Activated T-cell treated with anti-CD3 and anti-CD28 coated beads, Interleukin-2, amount 50 U/mL, for 4 hours (primary cell): ENCODE measurements around the gene KHK. TPM values are rescaled to one million over a fixed set of nuclear protein-coding genes. Genes with fewer than 3 reads are reported as not detected.

Source experiments
- ATAC-seq, 2 donors: fragments of 200-7000 bp; cut with Tn5 transposase; one replicate each; pipeline ENCODE4 v1.10.0; 2021
- DNase-seq: peaks from one replicate; pipeline ENCODE4 v3.0.0-alpha.2; 2020
- H3K27me3 Mint-ChIP-seq: one replicate; pipeline ENCODE4 v1.8.0; 2021; ENCODE audit warnings: low read depth, mixed read lengths
- H3K36me3 Mint-ChIP-seq: one replicate; pipeline ENCODE4 v1.8.0; 2022; ENCODE audit warnings: mixed read lengths; ENCODE audit not compliant: insufficient read depth
- H3K4me1 Mint-ChIP-seq: one replicate; pipeline ENCODE4 v1.8.0; 2021; ENCODE audit warnings: low read depth, mixed read lengths
- H3K4me3 Mint-ChIP-seq: one replicate; pipeline ENCODE4 v1.8.0; 2021; ENCODE audit warnings: mild to moderate bottlenecking, moderate library complexity, mixed read lengths
- H3K9me3 Mint-ChIP-seq: one replicate; pipeline ENCODE4 v1.8.0; 2021; ENCODE audit warnings: mixed read lengths
- total RNA-seq, 3 donors: library from RNA; stranded (reverse); gene quantifications; one replicate each; pipeline ENCODE4 v1.2.1, GENCODE V29; 2021

Gene KHK
- total RNA-seq, 3 donors from 2014 or later: 5.2 to 10.7 (median 5.5) TPM

DNA sequence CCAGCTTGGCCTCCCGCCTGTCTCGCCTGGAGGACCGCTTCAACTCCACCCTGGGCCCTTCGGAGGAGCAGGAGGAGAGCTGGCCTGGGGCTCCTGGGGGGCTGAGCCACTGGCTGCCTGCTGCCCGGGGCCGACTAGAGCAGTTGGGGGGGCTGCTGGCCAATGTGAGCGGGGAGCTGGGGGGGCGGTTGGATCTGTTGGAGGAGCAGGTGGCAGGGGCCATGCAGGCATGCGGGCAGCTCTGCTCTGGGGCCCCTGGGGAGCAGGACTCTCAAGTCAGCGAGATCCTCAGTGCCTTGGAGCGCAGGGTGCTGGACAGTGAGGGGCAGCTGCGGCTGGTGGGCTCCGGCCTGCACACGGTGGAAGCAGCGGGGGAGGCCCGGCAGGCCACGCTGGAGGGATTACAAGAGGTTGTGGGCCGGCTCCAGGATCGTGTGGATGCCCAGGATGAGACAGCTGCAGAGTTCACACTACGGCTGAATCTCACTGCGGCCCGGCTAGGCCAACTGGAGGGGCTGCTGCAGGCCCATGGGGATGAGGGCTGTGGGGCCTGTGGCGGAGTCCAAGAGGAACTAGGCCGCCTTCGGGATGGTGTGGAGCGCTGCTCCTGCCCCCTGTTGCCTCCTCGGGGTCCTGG lies 3.7 kb upstream of the KHK start:
- DNase-seq (no peak), ATAC-seq (no peak)
- H3K27me3 Mint-ChIP-seq: no peaks in the 10 kb centered on the region
- no peak overlapping the region for H3K4me3 Mint-ChIP-seq
- no peaks in the 10 kb centered on the region for H3K36me3 Mint-ChIP-seq
- peaks cover 27% of the 10 kb centered on the region for H3K4me1 Mint-ChIP-seq
- H3K9me3 Mint-ChIP-seq: no peaks in the 10 kb centered on the region

DNA sequence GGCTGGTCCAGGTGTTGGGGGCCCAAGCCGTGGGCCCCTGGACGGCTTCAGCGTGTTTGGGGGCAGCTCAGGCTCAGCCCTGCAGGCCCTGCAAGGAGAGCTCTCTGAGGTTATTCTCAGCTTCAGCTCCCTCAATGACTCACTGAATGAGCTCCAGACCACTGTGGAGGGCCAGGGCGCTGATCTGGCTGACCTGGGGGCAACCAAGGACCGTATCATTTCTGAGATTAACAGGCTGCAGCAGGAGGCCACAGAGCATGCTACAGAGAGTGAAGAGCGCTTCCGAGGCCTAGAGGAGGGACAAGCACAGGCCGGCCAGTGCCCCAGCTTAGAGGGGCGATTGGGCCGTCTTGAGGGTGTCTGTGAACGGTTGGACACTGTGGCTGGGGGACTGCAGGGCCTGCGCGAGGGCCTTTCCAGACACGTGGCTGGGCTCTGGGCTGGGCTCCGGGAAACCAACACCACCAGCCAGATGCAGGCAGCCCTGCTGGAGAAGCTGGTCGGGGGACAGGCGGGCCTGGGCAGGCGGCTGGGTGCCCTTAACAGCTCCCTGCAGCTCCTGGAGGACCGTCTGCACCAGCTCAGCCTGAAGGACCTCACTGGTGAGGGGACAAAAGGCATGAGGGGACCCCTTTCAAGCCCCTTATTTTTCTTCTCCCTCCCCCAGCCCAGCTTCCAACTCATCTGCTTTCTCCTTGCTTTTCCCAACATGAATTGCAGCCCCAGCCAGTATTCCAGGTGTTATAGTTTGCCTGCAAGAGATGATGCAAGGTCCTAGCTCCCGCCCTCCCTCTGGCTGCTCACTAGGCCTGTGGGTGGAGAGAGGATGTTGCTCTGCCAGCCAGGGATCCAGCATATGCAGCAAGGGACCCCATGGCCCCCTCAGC lies 2.9 kb upstream of the KHK start:
- Mint-ChIP-seq H3K36me3 (no peaks in the 10 kb centered on the region), H3K4me3 (no peak overlapping the region), H3K27me3 (no peaks in the 10 kb centered on the region), H3K4me1 (peaks cover 27% of the 10 kb centered on the region), H3K9me3 (no peaks in the 10 kb centered on the region)
- DNase-seq (no peak), ATAC-seq (no peak)

DNA sequence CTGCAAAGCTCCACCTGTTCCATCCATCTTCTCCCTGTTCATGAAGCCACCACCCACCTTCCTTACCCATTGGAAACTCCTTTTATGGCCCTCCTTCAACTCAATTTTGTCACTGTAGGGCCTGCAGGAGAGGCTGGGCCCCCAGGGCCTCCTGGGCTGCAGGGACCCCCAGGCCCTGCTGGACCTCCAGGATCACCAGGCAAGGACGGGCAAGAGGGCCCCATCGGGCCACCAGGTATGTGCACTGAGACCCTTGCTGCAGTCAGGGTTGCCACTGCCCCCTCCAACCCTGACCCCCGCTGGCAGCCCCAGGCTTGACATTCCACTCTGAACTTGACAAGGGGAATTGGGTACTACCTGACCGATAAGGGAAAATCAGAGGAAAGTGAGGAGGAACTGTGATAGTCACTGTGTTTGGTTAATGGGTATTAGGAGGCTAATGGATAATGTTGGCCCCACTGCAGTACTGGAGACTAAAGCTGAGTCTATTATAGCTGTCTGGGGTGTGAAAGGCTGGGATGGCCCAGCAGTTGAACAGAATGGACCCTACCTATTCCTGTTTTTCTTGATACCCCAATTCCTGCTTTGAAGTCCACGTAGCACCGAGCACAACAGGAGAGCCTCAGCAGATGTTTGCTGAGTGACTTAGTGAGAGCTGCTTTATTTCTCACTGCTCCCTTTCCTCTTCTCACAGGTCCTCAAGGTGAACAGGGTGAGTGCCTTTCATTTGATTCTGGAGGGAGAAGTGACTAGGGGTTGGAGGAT lies 2.1 kb upstream of the KHK start:
- H3K36me3 Mint-ChIP-seq: no peaks in the 10 kb centered on the region
- no peak overlapping the region for H3K4me3 Mint-ChIP-seq
- H3K9me3 Mint-ChIP-seq: no peaks in the 10 kb centered on the region
- ATAC-seq: no peak
- DNase-seq: no peak
- peaks cover 27% of the 10 kb centered on the region for H3K4me1 Mint-ChIP-seq
- no peaks in the 10 kb centered on the region for H3K27me3 Mint-ChIP-seq

DNA sequence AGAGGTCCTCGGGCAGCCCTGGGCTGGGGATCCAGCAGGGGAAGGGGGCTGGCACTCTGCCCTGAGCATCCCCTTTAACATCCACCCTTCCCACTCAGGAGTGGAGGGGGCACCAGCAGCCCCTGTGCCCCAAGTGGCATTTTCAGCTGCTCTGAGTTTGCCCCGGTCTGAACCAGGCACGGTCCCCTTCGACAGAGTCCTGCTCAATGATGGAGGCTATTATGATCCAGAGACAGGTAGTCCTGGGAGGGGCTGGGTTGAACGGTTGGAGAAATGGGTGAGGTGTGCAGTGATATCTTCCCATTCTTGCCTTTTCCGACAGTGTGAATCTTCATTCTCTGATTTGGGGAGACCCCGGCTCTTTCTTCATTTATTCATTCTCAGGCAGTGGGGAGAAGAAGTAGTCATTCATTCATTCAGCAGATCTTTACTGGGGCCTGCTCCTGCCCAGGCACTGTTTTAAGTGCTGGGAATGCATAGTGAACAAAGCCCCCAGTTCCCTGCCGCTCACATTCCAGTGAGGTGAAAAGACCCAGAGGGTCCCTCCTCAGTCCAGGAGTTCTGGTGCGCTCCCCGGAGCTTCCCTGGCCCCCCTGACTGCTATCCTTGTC lies 1.4 kb upstream of the KHK start:
- peak overlapping the region; percentile 82 for H3K4me3 Mint-ChIP-seq
- no peaks in the 10 kb centered on the region for H3K27me3 Mint-ChIP-seq
- H3K4me1 Mint-ChIP-seq: peaks cover 24% of the 10 kb centered on the region
- no peak for DNase-seq
- ATAC-seq: no peak
- H3K36me3 Mint-ChIP-seq: no peaks in the 10 kb centered on the region
- H3K9me3 Mint-ChIP-seq: no peaks in the 10 kb centered on the region

GRCh38 chr2:27085673-27086089 lies 891 bp upstream of the KHK start:
- Mint-ChIP-seq H3K9me3 (no peaks in the 10 kb centered on the region), H3K27me3 (no peaks in the 10 kb centered on the region), H3K4me3 (peak overlapping the region; percentile 82), H3K36me3 (no peaks in the 10 kb centered on the region), H3K4me1 (peaks cover 21% of the 10 kb centered on the region)
- DNase-seq: peak; percentile 25
- ATAC-seq: peak; percentile 0 to 1

GRCh38 chr2:27086090-27086723 lies 365 bp upstream of the KHK start:
- Mint-ChIP-seq H3K9me3 (no peaks in the 10 kb centered on the region), H3K27me3 (no peaks in the 10 kb centered on the region), H3K4me3 (peak overlapping the region; percentile 82), H3K36me3 (no peaks in the 10 kb centered on the region), H3K4me1 (peaks cover 16% of the 10 kb centered on the region)
- ATAC-seq: peak; percentile 95 to 96
- DNase-seq: peak; percentile 98

DNA sequence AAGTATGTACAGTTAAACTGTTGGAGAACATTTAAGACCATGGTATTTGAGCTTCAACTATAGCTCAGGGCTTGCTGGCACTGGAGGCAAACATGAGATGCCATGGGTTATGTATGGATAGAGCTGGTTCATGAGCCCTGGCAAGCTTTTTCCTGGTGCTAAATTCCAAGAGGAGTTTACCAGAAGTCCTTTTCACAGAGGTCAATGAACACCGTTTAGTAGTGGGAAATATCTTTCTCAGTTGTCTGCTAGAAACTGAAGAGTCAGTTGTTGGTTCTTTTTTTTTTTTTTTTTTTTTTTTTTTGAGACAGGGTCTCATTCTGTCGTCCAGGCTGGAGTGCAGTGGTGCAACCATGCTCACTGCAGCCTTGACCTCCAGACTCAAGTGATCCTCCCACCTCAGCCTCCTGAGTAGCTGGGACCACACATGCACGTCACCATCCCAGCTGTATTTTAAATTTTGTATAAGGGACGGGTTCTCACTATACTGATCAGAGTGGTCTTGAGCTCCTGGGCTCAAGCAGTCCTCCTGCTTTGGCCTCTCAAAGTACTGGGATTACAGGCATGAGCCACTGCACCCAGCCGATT lies 1.3 kb downstream of the KHK start:
- H3K36me3 Mint-ChIP-seq: no peaks in the 10 kb centered on the region
- peaks cover 10% of the 10 kb centered on the region for H3K4me1 Mint-ChIP-seq
- no peaks in the 10 kb centered on the region for H3K9me3 Mint-ChIP-seq
- no peaks in the 10 kb centered on the region for H3K27me3 Mint-ChIP-seq
- ATAC-seq: no peak
- no peak for DNase-seq
- H3K4me3 Mint-ChIP-seq: peak overlapping the region; percentile 29

- ATAC-seq: no peak
- H3K9me3 Mint-ChIP-seq: no peaks in the 10 kb centered on the region
- H3K4me3 Mint-ChIP-seq: no peak overlapping the region
- no peaks in the 10 kb centered on the region for H3K27me3 Mint-ChIP-seq
- peaks cover 10% of the 10 kb centered on the region for H3K4me1 Mint-ChIP-seq
- H3K36me3 Mint-ChIP-seq: no peaks in the 10 kb centered on the region
- no peak for DNase-seq
Measured at GRCh38 chr2:27088634-27089033, 2.1 kb downstream of the KHK start.

DNA sequence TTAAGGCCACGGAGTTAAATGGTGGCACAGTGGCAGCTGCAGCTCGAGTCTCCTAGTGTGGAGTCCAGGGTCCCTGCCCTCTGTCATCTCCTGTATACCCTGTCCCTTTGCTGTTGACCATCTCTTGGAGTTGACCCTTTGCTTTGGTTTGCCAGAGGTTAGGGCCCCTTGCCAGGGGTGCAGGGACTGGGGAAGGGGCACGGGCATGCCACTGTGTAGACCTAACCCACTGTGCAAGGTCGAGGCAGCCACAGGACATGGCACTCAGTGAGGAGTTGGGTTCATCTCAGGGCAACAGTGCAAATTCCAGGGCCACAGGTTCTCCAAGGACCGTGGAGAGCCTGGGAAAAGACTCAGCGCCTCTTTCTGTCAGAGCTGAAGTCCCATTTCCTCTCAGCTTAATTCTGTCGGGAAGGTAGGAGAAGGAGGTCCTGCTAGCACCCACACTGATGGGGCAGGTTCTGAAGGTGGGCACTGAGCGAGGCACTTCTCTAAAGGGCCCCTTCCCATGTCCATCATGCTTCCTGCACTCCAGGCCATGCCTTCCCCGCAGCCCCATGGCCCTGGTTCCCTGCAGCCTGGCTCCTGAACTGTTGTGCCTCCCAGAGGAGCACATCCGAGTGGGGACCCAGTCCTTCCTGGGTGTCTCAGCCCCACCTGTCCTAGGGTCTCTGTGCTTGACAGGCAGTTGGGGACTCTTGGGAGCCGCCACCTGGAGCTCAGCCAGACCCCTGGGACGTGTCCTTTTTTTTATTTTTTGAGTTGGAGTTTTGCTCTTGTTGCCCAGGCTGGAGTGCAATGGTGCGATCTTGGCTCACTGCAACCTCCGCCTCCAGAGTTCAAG lies 2.8 kb downstream of the KHK start:
- DNase-seq: no peak
- Mint-ChIP-seq H3K4me1 (peaks cover 10% of the 10 kb centered on the region), H3K36me3 (no peaks in the 10 kb centered on the region), H3K9me3 (no peaks in the 10 kb centered on the region), H3K27me3 (no peaks in the 10 kb centered on the region), H3K4me3 (no peak overlapping the region)
- ATAC-seq: no peak

DNA sequence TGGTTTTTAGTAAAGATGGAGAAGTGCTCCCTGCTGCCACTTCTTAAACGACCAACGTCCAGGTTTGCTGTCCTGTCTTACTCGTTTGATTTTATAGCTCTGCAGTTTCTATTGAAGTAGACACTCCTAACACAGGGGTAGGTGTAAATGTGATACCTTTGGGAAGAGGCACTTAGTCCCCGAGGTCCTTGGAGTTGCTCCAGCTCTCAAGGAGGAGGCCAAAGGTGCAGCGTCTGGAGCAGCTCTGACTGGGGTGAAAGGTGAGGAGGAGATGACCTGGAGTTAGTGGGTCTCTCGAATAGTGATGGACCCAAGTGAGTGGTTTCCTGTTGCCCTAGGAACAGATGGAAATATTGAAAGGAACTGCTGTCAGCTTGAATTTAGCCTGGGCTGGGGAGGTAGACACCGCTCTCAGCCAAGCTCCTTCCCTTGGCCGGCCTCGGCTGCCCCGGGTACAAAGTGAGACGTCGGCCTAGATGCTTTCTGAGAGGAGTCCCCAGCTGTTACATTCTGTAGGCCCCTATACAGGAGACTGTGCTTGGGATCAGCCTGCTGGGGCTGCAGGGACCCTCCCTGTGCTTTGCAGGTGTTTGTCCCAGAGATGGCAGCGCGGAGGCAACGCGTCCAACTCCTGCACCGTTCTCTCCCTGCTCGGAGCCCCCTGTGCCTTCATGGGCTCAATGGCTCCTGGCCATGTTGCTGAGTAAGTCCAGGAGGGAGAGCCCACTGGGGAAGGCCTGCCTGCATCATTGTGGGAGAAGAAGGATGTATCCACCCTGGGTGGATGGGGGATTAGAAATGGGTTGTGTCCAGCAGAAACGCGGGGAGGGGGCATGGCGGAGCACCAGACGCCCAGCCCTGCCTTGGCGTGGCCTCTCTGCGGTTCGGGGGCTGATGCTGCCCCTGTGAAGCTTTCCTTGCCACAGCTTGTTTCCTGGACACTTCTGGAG lies 5.4 kb downstream of the KHK start:
- H3K36me3 Mint-ChIP-seq: no peaks in the 10 kb centered on the region
- no peaks in the 10 kb centered on the region for H3K27me3 Mint-ChIP-seq
- no peak overlapping the region for H3K4me3 Mint-ChIP-seq
- peaks cover 13% of the 10 kb centered on the region for H3K4me1 Mint-ChIP-seq
- no peaks in the 10 kb centered on the region for H3K9me3 Mint-ChIP-seq
- ATAC-seq (no peak), DNase-seq (no peak)

GRCh38 chr2:27092696-27093429 lies 6.3 kb downstream of the KHK start:
- H3K4me1 Mint-ChIP-seq: peaks cover 10% of the 10 kb centered on the region

More at GRCh38 chr2:27092696-27093429, 6.3 kb downstream of the KHK start:
- DNase-seq (no peak), ATAC-seq (no peak)
- H3K36me3 Mint-ChIP-seq: no peaks in the 10 kb centered on the region
- H3K9me3 Mint-ChIP-seq: no peaks in the 10 kb centered on the region
- H3K4me3 Mint-ChIP-seq: no peak overlapping the region
- H3K27me3 Mint-ChIP-seq: no peaks in the 10 kb centered on the region
